Stimulated activated CD4-positive, alpha-beta T cell treated with anti-CD3 and anti-CD28 coated beads, Interleukin-4, amount 100 ng/mL, for 24 hours (primary cell): ENCODE data around the gene FANK1.
"Not testable (repeated sequence)": the region's sequence is repeated elsewhere in the genome, so short reads cannot be mapped to it uniquely, and the experiment has no call there.

ENCODE experiments used
- DNase-seq: peaks from one replicate; pipeline ENCODE4 v3.0.0-alpha.2; 2020

Gene FANK1

GRCh38 chr10:125892402-125892801 lies 4.0 kb upstream of the FANK1 start:
- DNase-seq, result not testable (repeated sequence)

- DNase-seq, result not testable (repeated sequence)
Observed at GRCh38 chr10:125894176-125894575, 2.2 kb upstream of the FANK1 start.

- peak; percentile 58 for DNase-seq
Observed at GRCh38 chr10:125895130-125896087, 955 bp upstream of the FANK1 start.

- not testable (repeated sequence) for DNase-seq
Observed at GRCh38 chr10:125897317-125897716, 953 bp downstream of the FANK1 start.

- not testable (repeated sequence) for DNase-seq
Observed at GRCh38 chr10:125900963-125901362, 4.6 kb downstream of the FANK1 start.

GRCh38 chr10:125903135-125903640 lies 6.8 kb downstream of the FANK1 start:
- not testable (repeated sequence) for DNase-seq

- DNase-seq, result not testable (repeated sequence)
Observed at GRCh38 chr10:125905069-125905994, 9.0 kb downstream of the FANK1 start.

- not testable (repeated sequence) for DNase-seq
Observed at GRCh38 chr10:125907598-125907997, 11.2 kb downstream of the FANK1 start.

GRCh38 chr10:125908813-125909212 lies 12.4 kb downstream of the FANK1 start:
- not testable (repeated sequence) for DNase-seq

- DNase-seq, result not testable (repeated sequence)
Observed at GRCh38 chr10:125909491-125909890, 13.1 kb downstream of the FANK1 start.

- DNase-seq, result no peak
Observed at GRCh38 chr10:125911145-125911544, 14.8 kb downstream of the FANK1 start.

GRCh38 chr10:125911990-125912389 lies 15.6 kb downstream of the FANK1 start:
- no peak for DNase-seq

- DNase-seq, result not testable (repeated sequence)
Observed at GRCh38 chr10:125913277-125913676, 16.9 kb downstream of the FANK1 start.

- no peak for DNase-seq
Observed at GRCh38 chr10:125916977-125917376, 20.6 kb downstream of the FANK1 start.

- not testable (repeated sequence) for DNase-seq
Observed at GRCh38 chr10:125917704-125918361, 21.5 kb downstream of the FANK1 start.

GRCh38 chr10:125921643-125922306 lies 25.4 kb downstream of the FANK1 start:
- not testable (repeated sequence) for DNase-seq

- DNase-seq, result no peak
Observed at GRCh38 chr10:125925262-125925834, 29.0 kb downstream of the FANK1 start.

GRCh38 chr10:125926247-125926646 lies 29.9 kb downstream of the FANK1 start:
- DNase-seq, result no peak

- not testable (repeated sequence) for DNase-seq
Observed at GRCh38 chr10:125927265-125927664, 30.9 kb downstream of the FANK1 start.

GRCh38 chr10:125928928-125929585 lies 32.7 kb downstream of the FANK1 start:
- no peak for DNase-seq

GRCh38 chr10:125929618-125930017 lies 33.3 kb downstream of the FANK1 start:
- DNase-seq, result no peak
